ENCODE results near the gene AXL. TPM values are rescaled to one million over a fixed set of nuclear protein-coding genes. Genes with fewer than 3 reads are reported as not detected.

The AXL gene
- total and polyA plus RNA-seq, 9 of the 15 experiments (the other 6 are each of a cell fraction or from before 2014, with no cell fraction given) = 0.80 to 6.6 (median 1.6) TPM

- WGBS (ENCODE audit: insufficient coverage, low coverage, missing lambda C conversion rate) = 11% methylated on average over 12 of the region's 13 CpGs
- in situ Hi-C loops (cut with MboI) (no loop called here), intact Hi-C loops (cut with micrococcal nuclease) (no loop called here)
- Histone ChIP-seq H3K36me3 (ENCODE audit: control insufficient read depth, insufficient read depth, low read length) (no peaks in the 10 kb centered on the region), H3K27me3 (ENCODE audit: control insufficient read depth in 2 of 2, insufficient read depth in 2 of 2, low read length in 2 of 2) (peaks cover 3 to 31% of the 10 kb centered on the region in 2 experiments; a peak in 3 of 5 replicates), H3K4me2 (ENCODE audit: insufficient read depth, low read length) (peak overlapping the region; percentile 64), H3K4me1 (replicated peaks in 1 of 2; ENCODE audit: control insufficient read depth in 2 of 2, insufficient read depth in 2 of 2, low read length in 2 of 2) (peaks cover 5 to 16% of the 10 kb centered on the region in 2 experiments; a peak in 4 of 5 replicates), H3K9me3 (replicated peaks; ENCODE audit: control insufficient read depth, insufficient read depth, low read depth, low read length) (no peaks in the 10 kb centered on the region), H3K79me2 (ENCODE audit: control insufficient read depth, insufficient read depth, low read length) (no peaks in the 10 kb centered on the region), H4K20me1 (replicated peaks; ENCODE audit: control insufficient read depth, insufficient read depth, low read length) (no peaks in the 10 kb centered on the region), H3K9ac (ENCODE audit: insufficient read depth in 1 of 2, low read depth in 2 of 2, low read length in 2 of 2) (peak overlapping the region in 1 of 2 experiments; percentile 86; a peak in 2 of 4 replicates), H2AFZ (ENCODE audit: low read depth, low read length) (peak overlapping the region; percentile 83), H3K9me1 (ENCODE audit: control insufficient read depth, insufficient read depth, low read length) (no peaks in the 10 kb centered on the region), H3K27ac (ENCODE audit: extremely low read depth, low read depth, low read length) (no peak overlapping the region), H3K4me3 (peak overlapping the region; percentile 41)
- BruUV-seq (replicated peaks) = no TSS peak
- TF ChIP-seq RBFOX2 (IDR thresholded peaks at IDR 0.05; ENCODE audit: low read depth, low read length) = 0 out of 2 replicates have a peak, but pooled peaks have one; percentile 1
- TF ChIP-seq NFATC3 (IDR thresholded peaks at IDR 0.05) = no peak
- TF ChIP-seq CTBP1 (IDR thresholded peaks at IDR 0.05; ENCODE audit: borderline replicate concordance) = 0 out of 2 replicates have a peak, but pooled peaks have one; percentile 5
- peak; percentile 91 for TF ChIP-seq ZNF263 (CRISPR knock-in tag; IDR thresholded peaks at IDR 0.05; ENCODE audit: borderline replicate concordance)
- DNase-seq (ENCODE audit: extremely low read depth in 1 of 4, low spot score in 3 of 4) (peak in 1 of 4 experiments; percentile 11), FAIRE-seq (no peak), ATAC-seq (no peak)
- POLR2A ChIA-PET = interaction anchor here (0.6 to 0.9 kb wide), 3 partner anchors 21 to 117 kb away, joined by 3 read pairs; no protein-coding TSS in a partner anchor
- CTCF ChIA-PET (ENCODE audit: low intra/inter-chr PET ratio) = no interaction called here
Observed at GRCh38 chr19:41193430-41194156, 25.4 kb upstream of the AXL start.

- no peak for DNase-seq (ENCODE audit: extremely low read depth in 1 of 4, low spot score in 3 of 4)
- Histone ChIP-seq H3K27me3 (ENCODE audit: control insufficient read depth in 2 of 2, insufficient read depth in 2 of 2, low read length in 2 of 2) (peaks cover 3 to 36% of the 10 kb centered on the region in 2 experiments; a peak in 3 of 5 replicates), H3K27ac (ENCODE audit: extremely low read depth, low read depth, low read length) (no peak overlapping the region), H3K79me2 (ENCODE audit: control insufficient read depth, insufficient read depth, low read length) (no peaks in the 10 kb centered on the region), H3K4me1 (replicated peaks in 1 of 2; ENCODE audit: control insufficient read depth in 2 of 2, insufficient read depth in 2 of 2, low read length in 2 of 2) (peaks cover 5 to 18% of the 10 kb centered on the region in 2 experiments; a peak in 4 of 5 replicates), H3K9me3 (replicated peaks; ENCODE audit: control insufficient read depth, insufficient read depth, low read depth, low read length) (no peaks in the 10 kb centered on the region), H3K9ac (ENCODE audit: insufficient read depth in 1 of 2, low read depth in 2 of 2, low read length in 2 of 2) (no peak overlapping the region; a peak in 1 of 4 replicates), H3K36me3 (ENCODE audit: control insufficient read depth, insufficient read depth, low read length) (no peaks in the 10 kb centered on the region), H2AFZ (ENCODE audit: low read depth, low read length) (no peak overlapping the region), H3K4me2 (ENCODE audit: insufficient read depth, low read length) (no peak overlapping the region), H3K9me1 (ENCODE audit: control insufficient read depth, insufficient read depth, low read length) (no peaks in the 10 kb centered on the region), H3K4me3 (no peak overlapping the region), H4K20me1 (replicated peaks; ENCODE audit: control insufficient read depth, insufficient read depth, low read length) (no peaks in the 10 kb centered on the region)
- no peak for FAIRE-seq
- intact Hi-C loops (cut with micrococcal nuclease) = no loop called here
- in situ Hi-C loops (cut with MboI) = no loop called here
- CTCF ChIA-PET (ENCODE audit: low intra/inter-chr PET ratio) = no interaction called here
- WGBS (ENCODE audit: insufficient coverage, low coverage, missing lambda C conversion rate) = 24% methylated on average over 4 of the region's 6 CpGs
- BruUV-seq (replicated peaks) = no TSS peak
- ATAC-seq = no peak
- no peak for TF ChIP-seq NFYB (IDR thresholded peaks at IDR 0.05; ENCODE audit: extremely low read depth, insufficient read length)
- TF ChIP-seq PRDM10 (IDR thresholded peaks at IDR 0.05; ENCODE audit: partially characterized antibody) = peak; percentile 12
- TF ChIP-seq ZNF280A (IDR thresholded peaks at IDR 0.05; ENCODE audit: low read depth, partially characterized antibody) = no peak
- TF ChIP-seq CGGBP1 (CRISPR knock-in tag; IDR thresholded peaks at IDR 0.05) = no peak
- POLR2A ChIA-PET = interaction anchor here (0.6 to 0.9 kb wide), 3 partner anchors 22 to 370 kb away, joined by 3 read pairs; no protein-coding TSS in a partner anchor
Observed at GRCh38 chr19:41194157-41194552, 24.9 kb upstream of the AXL start.
